Measurements from ENCODE around the gene NABP1. TPM values are rescaled to one million over a fixed set of nuclear protein-coding genes. Genes with fewer than 3 reads are reported as not detected.

NABP1 gene
- total RNA-seq, 1 experiment from 2014 or later, result 38.7 TPM

DNA sequence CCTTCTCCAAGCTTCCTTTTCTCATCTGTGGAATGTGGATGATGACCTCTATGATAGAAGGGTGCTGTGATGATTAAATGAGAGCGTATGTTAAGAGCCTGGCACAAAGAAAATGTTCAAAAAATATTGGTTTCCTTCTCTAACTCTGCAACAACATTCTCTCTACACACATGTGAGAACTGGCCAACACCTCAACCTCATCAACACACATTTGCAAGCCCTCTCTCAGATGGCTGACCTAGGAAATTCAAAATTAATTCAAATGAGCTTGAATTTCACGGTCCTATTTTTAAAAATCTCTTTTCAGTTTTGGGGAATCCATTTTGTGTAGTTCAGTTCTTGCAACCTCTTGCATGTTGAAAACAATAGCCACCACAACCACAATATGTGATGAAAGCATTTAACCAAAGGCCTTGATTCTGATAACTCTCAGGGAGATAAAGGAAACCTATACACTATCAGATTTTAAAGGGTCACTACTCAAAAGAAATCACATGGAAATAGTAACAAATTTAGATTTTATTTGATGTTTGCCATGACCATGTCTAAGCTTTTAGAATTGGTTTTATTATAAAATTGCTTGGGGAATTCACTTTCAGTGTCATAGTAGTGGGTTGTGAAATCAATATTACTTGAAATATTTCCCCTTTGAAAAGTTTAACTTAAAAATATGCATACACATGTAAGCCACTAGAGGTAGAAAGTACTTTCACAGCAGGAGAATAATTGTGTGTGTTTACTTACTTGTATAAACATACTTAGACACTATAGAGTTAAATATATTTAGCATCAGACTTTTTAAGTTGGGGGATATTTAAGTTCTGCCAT, 16.6 kb upstream of the NABP1 start:
- Histone ChIP-seq H3K36me3 (ENCODE audit: control insufficient read depth, insufficient read depth, low read length) (no peaks in the 10 kb centered on the region), H3K9me3 (ENCODE audit: control insufficient read depth, insufficient read depth, low read depth, low read length) (no peaks in the 10 kb centered on the region), H3K27me3 (ENCODE audit: control insufficient read depth, insufficient read depth, low read length) (no peaks in the 10 kb centered on the region), H3K4me3 (ENCODE audit: low read depth in 2 of 2, low read length in 2 of 2) (no peak overlapping the region), H3K4me1 (ENCODE audit: control insufficient read depth, insufficient read depth, low read length) (no peaks in the 10 kb centered on the region), H3K27ac (ENCODE audit: low read length) (no peak overlapping the region)
- no TSS peak for BruUV-seq (replicated peaks)
- CTCF ChIA-PET, result no interaction called here
- ATAC-seq (no peak), DNase-seq (ENCODE audit: low read depth, low spot score) (no peak)
- in situ Hi-C loops (cut with HindIII; ENCODE audit: low pct_unique_long_range_greater_than_20kb, low sequenced_read_pairs) (no loop called here), intact Hi-C loops (cut with micrococcal nuclease; ENCODE audit: unreplicated experiment) (no loop called here)
- POLR2A ChIA-PET, result no interaction called here
- TF ChIP-seq SIN3A (IDR thresholded peaks at IDR 0.05; ENCODE audit: borderline replicate concordance, insufficient read depth, low read depth, low read length), result no peak
- TF ChIP-seq, protein P1, sequence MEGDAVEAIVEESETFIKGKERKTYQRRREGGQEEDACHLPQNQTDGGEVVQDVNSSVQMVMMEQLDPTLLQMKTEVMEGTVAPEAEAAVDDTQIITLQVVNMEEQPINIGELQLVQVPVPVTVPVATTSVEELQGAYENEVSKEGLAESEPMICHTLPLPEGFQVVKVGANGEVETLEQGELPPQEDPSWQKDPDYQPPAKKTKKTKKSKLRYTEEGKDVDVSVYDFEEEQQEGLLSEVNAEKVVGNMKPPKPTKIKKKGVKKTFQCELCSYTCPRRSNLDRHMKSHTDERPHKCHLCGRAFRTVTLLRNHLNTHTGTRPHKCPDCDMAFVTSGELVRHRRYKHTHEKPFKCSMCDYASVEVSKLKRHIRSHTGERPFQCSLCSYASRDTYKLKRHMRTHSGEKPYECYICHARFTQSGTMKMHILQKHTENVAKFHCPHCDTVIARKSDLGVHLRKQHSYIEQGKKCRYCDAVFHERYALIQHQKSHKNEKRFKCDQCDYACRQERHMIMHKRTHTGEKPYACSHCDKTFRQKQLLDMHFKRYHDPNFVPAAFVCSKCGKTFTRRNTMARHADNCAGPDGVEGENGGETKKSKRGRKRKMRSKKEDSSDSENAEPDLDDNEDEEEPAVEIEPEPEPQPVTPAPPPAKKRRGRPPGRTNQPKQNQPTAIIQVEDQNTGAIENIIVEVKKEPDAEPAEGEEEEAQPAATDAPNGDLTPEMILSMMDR (IDR thresholded peaks at IDR 0.05), result no peak
- no peak for TF ChIP-seq POLR2AphosphoS5 (IDR thresholded peaks at IDR 0.05; ENCODE audit: low read depth, low read length)
- TF ChIP-seq, protein P2, sequence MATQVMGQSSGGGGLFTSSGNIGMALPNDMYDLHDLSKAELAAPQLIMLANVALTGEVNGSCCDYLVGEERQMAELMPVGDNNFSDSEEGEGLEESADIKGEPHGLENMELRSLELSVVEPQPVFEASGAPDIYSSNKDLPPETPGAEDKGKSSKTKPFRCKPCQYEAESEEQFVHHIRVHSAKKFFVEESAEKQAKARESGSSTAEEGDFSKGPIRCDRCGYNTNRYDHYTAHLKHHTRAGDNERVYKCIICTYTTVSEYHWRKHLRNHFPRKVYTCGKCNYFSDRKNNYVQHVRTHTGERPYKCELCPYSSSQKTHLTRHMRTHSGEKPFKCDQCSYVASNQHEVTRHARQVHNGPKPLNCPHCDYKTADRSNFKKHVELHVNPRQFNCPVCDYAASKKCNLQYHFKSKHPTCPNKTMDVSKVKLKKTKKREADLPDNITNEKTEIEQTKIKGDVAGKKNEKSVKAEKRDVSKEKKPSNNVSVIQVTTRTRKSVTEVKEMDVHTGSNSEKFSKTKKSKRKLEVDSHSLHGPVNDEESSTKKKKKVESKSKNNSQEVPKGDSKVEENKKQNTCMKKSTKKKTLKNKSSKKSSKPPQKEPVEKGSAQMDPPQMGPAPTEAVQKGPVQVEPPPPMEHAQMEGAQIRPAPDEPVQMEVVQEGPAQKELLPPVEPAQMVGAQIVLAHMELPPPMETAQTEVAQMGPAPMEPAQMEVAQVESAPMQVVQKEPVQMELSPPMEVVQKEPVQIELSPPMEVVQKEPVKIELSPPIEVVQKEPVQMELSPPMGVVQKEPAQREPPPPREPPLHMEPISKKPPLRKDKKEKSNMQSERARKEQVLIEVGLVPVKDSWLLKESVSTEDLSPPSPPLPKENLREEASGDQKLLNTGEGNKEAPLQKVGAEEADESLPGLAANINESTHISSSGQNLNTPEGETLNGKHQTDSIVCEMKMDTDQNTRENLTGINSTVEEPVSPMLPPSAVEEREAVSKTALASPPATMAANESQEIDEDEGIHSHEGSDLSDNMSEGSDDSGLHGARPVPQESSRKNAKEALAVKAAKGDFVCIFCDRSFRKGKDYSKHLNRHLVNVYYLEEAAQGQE (IDR thresholded peaks at IDR 0.05; ENCODE audit: insufficient read depth in 1 of 2, low read depth in 2 of 2, low read length in 1 of 2), result no peak
- no peak for TF ChIP-seq TCF7L2 (IDR thresholded peaks at IDR 0.05; ENCODE audit: low read depth, low read length)

DNA sequence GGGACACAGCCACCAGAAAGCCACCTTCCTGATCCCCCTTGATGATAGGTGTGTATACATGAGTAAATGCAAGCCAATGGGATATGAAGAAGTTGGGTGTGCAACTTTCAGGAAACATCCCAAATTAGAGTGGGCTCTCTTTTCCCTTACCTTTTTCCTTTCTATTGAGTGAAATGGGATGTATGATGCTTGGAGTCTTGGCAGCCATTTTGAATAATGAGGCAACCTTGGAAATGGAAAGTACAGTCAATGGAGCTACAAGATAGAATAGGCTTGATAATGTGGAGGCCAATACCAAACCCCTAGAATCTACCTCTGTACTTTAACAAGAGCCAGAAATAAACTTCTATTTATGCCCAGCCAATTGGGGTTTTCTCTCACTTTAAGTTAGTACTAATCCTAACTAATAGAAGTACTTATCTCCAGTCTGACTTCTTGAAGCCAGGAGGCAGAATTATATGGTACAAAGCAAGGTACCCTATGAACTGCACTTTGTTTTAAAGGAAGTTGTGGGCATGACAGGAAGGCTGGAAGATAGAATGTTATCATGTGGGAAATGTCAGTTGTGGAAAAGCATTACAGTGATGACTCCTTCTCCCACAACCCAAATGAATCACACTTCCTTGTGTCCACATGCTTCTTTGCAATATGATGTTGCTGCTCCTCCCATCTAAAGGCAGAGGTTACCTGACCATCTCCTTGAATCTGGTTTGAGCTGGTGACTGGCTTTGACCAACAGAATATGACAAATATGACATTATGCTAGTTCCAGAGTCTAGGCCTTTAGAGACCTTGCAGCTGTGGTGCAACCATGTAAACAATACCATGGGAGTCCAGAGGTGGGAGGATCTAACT, 12.9 kb upstream of the NABP1 start:
- Histone ChIP-seq H3K36me3 (ENCODE audit: control insufficient read depth, insufficient read depth, low read length) (no peaks in the 10 kb centered on the region), H3K4me3 (ENCODE audit: low read depth in 2 of 2, low read length in 2 of 2) (no peak overlapping the region), H3K4me1 (ENCODE audit: control insufficient read depth, insufficient read depth, low read length) (no peaks in the 10 kb centered on the region), H3K27ac (ENCODE audit: low read length) (no peak overlapping the region), H3K9me3 (ENCODE audit: control insufficient read depth, insufficient read depth, low read depth, low read length) (no peaks in the 10 kb centered on the region), H3K27me3 (ENCODE audit: control insufficient read depth, insufficient read depth, low read length) (no peaks in the 10 kb centered on the region)
- ChIA-PET CTCF (no interaction called here), POLR2A (no interaction called here)
- no peak for DNase-seq (ENCODE audit: low read depth, low spot score)
- BruUV-seq (replicated peaks), result no TSS peak
- intact Hi-C loops (cut with micrococcal nuclease; ENCODE audit: unreplicated experiment), result no loop called here
- no peak for ATAC-seq
- no peak for TF ChIP-seq TCF7L2 (IDR thresholded peaks at IDR 0.05; ENCODE audit: low read depth, low read length)
- TF ChIP-seq, protein P2 (IDR thresholded peaks at IDR 0.05; ENCODE audit: insufficient read depth in 1 of 2, low read depth in 2 of 2, low read length in 1 of 2), result no peak
- no peak for TF ChIP-seq SIN3A (IDR thresholded peaks at IDR 0.05; ENCODE audit: borderline replicate concordance, insufficient read depth, low read depth, low read length)
- TF ChIP-seq POLR2AphosphoS5 (IDR thresholded peaks at IDR 0.05; ENCODE audit: low read depth, low read length), result no peak
- in situ Hi-C loops (cut with HindIII; ENCODE audit: low pct_unique_long_range_greater_than_20kb, low sequenced_read_pairs), result no loop called here
